Lung (tissue), 12 donors: ENCODE results near the gene HMCES. TPM values are rescaled to one million over a fixed set of nuclear protein-coding genes. Genes with fewer than 3 reads are reported as not detected.

Source experiments
- ATAC-seq: fragments of 200-7000 bp; cut with Tn5 transposase; one replicate; pipeline ENCODE4 v1.9.1; 2020; ENCODE audit warnings: moderate number of reproducible peaks; ENCODE audit not compliant: insufficient read depth, low FRiP score
- DNase-seq, 3 donors: peaks; one replicate each; pipeline ENCODE4 v3.0.0-alpha.2; 2013 to 2017
- H3K27ac ChIP-seq, 2 donors: one replicate each; pipeline ENCODE4 v1.5.1; 2013; ENCODE audit warnings: mild to moderate bottlenecking in 2 of 2, moderate library complexity in 2 of 2, control low read depth in 1 of 2, inconsistent platforms in 1 of 2, low read depth in 1 of 2, low read length in 1 of 2
- H3K27me3 ChIP-seq, 3 donors: one replicate each; pipeline ENCODE4 v1.5.1; 2013; ENCODE audit warnings: low read length in 2 of 3; ENCODE audit not compliant: control insufficient read depth in 3 of 3, insufficient read depth in 3 of 3
- H3K36me3 ChIP-seq, 4 donors: one replicate each; pipeline ENCODE4 v1.5.1; 2013; ENCODE audit warnings: low read length in 4 of 4, mild to moderate bottlenecking in 1 of 4, moderate library complexity in 1 of 4; ENCODE audit not compliant: control insufficient read depth in 4 of 4, insufficient read depth in 4 of 4
- H3K4me1 ChIP-seq, 5 donors: one replicate each; pipeline ENCODE4 v1.5.1; 2013; ENCODE audit warnings: low read length in 5 of 5, mild to moderate bottlenecking in 2 of 5, moderate library complexity in 1 of 5; ENCODE audit not compliant: control insufficient read depth in 5 of 5, insufficient read depth in 5 of 5
- H3K4me3 ChIP-seq: one replicate; pipeline ENCODE4 v1.5.1; 2013; ENCODE audit warnings: mild to moderate bottlenecking, control low read depth, moderate library complexity
- H3K9ac ChIP-seq, 2 donors: one replicate each; pipeline ENCODE4 v1.5.1; 2013; ENCODE audit warnings: low read length in 2 of 2, control low read depth in 1 of 2; ENCODE audit not compliant: insufficient read depth in 1 of 2
- H3K9me3 ChIP-seq, 4 donors: one replicate each; pipeline ENCODE4 v1.5.1; 2013; ENCODE audit warnings: low read length in 3 of 4, mild to moderate bottlenecking in 1 of 4, moderate library complexity in 1 of 4; ENCODE audit not compliant: control insufficient read depth in 4 of 4, insufficient read depth in 3 of 4
- CTCF ChIP-seq: IDR thresholded peaks from 2 replicates; pipeline ENCODE4 v1.5.1; 2012; ENCODE audit warnings: mild to moderate bottlenecking; ENCODE audit errors: control extremely low read depth, extremely low read depth
- WGBS, 2 donors: extraction: QIAGEN DNeasy Blood & Tissue Kit; methylation state at CpG; one replicate each; pipeline ENCODE4 v1.1.7; 2013; 5-methylcytosine and 5-hydroxymethylcytosine counted together
- polyA plus RNA-seq, 2 donors: library from polyadenylated mRNA; stranded (reverse); fragments of 200-250 nt; gene quantifications; one replicate each; pipeline ENCODE4 v1.2.1, GENCODE V29; 2013
- total RNA-seq, 2 donors: library from RNA; depleted of rRNA in 1 of 2; stranded (reverse); fragments of >200 nt in 1 of 2; gene quantifications; one replicate each; pipeline ENCODE4 v1.2.1, GENCODE V29; 2014 to 2021
- donor health status: control.
- donor health status: control.
- donor health status: Bipolar disorder and iron deficiency.
- donor health status: healthy.
- donor health status: DM: yes; HTN: yes; CAD: no.

HMCES gene
- total and polyA plus RNA-seq, 4 donors = 23.2 to 36.6 (median 34.6) TPM

GRCh38 chr3:129235344-129235917, 43.2 kb upstream of the HMCES start:
- Histone ChIP-seq H3K36me3 (no peaks in the 10 kb centered on the region), H3K27ac (peak overlapping the region in 1 of 2 donors; percentile 10)

GRCh38 chr3:129238945-129239705, 39.5 kb upstream of the HMCES start:
- Histone ChIP-seq H3K27me3 (no peaks in the 10 kb centered on the region), H3K9me3 (no peaks in the 10 kb centered on the region), H3K36me3 (no peaks in the 10 kb centered on the region), H3K4me3 (no peak overlapping the region), H3K27ac (peak overlapping the region in 1 of 2 donors; percentile 79), H3K9ac (no peak overlapping the region), H3K4me1 (no peaks in the 10 kb centered on the region)
- 56 to 65% methylated on average over 8 of the region's 8 CpGs for WGBS, 2 donors
- TF ChIP-seq CTCF = no peak
- ATAC-seq = peak; percentile 67
- DNase-seq = peak in 1 of 3 donors; percentile 18

More at GRCh38 chr3:129235344-129235917, 43.2 kb upstream of the HMCES start:
- Histone ChIP-seq H3K9ac (no peak overlapping the region), H3K4me1 (no peaks in the 10 kb centered on the region), H3K27me3 (no peaks in the 10 kb centered on the region), H3K4me3 (no peak overlapping the region), H3K9me3 (no peaks in the 10 kb centered on the region)
- DNase-seq = no peak
- TF ChIP-seq CTCF = no peak
- WGBS, 2 donors = 87 to 91% methylated on average over 4 of the region's 4 CpGs
- no peak for ATAC-seq

- TF ChIP-seq CTCF = no peak
- no peak overlapping the region for H3K4me3 ChIP-seq
- no peak for DNase-seq
- 68 to 79% methylated on average over 6 of the region's 6 CpGs for WGBS, 2 donors
- no peaks in the 10 kb centered on the region for H3K27me3 ChIP-seq
- H3K27ac ChIP-seq = peak overlapping the region in 1 of 2 donors; percentile 66
- no peak overlapping the region for H3K9ac ChIP-seq
- no peaks in the 10 kb centered on the region for H3K4me1 ChIP-seq
- no peaks in the 10 kb centered on the region for H3K9me3 ChIP-seq
- ATAC-seq = no peak
- no peaks in the 10 kb centered on the region for H3K36me3 ChIP-seq
Measured at GRCh38 chr3:129239991-129240390, 38.7 kb upstream of the HMCES start.
